ENCODE measurements around the gene EEF1AKMT2.

Gene EEF1AKMT2

GRCh38 chr10:124737708-124738107 lies 54.0 kb downstream of the EEF1AKMT2 start:
- DNase-seq (ENCODE audit: low read depth) = no peak

- DNase-seq (ENCODE audit: low read depth) = no peak
These were observed 54.5 kb downstream of the EEF1AKMT2 start for GRCh38 chr10:124737221-124737620.

- no peak for DNase-seq (ENCODE audit: low read depth)
These were observed 55.1 kb downstream of the EEF1AKMT2 start for GRCh38 chr10:124736491-124737136.

- DNase-seq (ENCODE audit: low read depth) = no peak
These were observed 56.0 kb downstream of the EEF1AKMT2 start for GRCh38 chr10:124735491-124736286.

- DNase-seq (ENCODE audit: low read depth) = no peak
These were observed 57.1 kb downstream of the EEF1AKMT2 start for GRCh38 chr10:124734311-124735166.

GRCh38 chr10:124733571-124734245 lies 58.0 kb downstream of the EEF1AKMT2 start:
- DNase-seq (ENCODE audit: low read depth) = no peak

GRCh38 chr10:124732931-124733570 lies 58.6 kb downstream of the EEF1AKMT2 start:
- DNase-seq (ENCODE audit: low read depth) = no peak

- DNase-seq (ENCODE audit: low read depth) = no peak
These were observed 60.1 kb downstream of the EEF1AKMT2 start for GRCh38 chr10:124731551-124731950.

GRCh38 chr10:124730790-124731189 lies 60.9 kb downstream of the EEF1AKMT2 start:
- DNase-seq (ENCODE audit: low read depth) = no peak

- DNase-seq (ENCODE audit: low read depth) = no peak
These were observed 62.6 kb downstream of the EEF1AKMT2 start for GRCh38 chr10:124728830-124729661.

- DNase-seq (ENCODE audit: low read depth) = no peak
These were observed 63.4 kb downstream of the EEF1AKMT2 start for GRCh38 chr10:124728071-124728829.

GRCh38 chr10:124727361-124727960 lies 64.2 kb downstream of the EEF1AKMT2 start:
- DNase-seq (ENCODE audit: low read depth) = no peak

GRCh38 chr10:124725791-124726190 lies 65.9 kb downstream of the EEF1AKMT2 start:
- no peak for DNase-seq (ENCODE audit: low read depth)

GRCh38 chr10:124725171-124725631 lies 66.5 kb downstream of the EEF1AKMT2 start:
- DNase-seq (ENCODE audit: low read depth) = no peak

GRCh38 chr10:124724279-124725027 lies 67.2 kb downstream of the EEF1AKMT2 start:
- DNase-seq (ENCODE audit: low read depth) = no peak

GRCh38 chr10:124723826-124724225 lies 67.9 kb downstream of the EEF1AKMT2 start:
- DNase-seq (ENCODE audit: low read depth) = no peak

- no peak for DNase-seq (ENCODE audit: low read depth)
These were observed 68.6 kb downstream of the EEF1AKMT2 start for GRCh38 chr10:124722798-124723783.
